K562 (cell line): ENCODE measurements around the gene LRP10. TPM values are rescaled to one million over a fixed set of nuclear protein-coding genes. Genes with fewer than 3 reads are reported as not detected.
A peak's percentile ranks its signal among the peaks of the same experiment; 100 is the strongest.

Source experiments
- DLX4 ChIP-seq: fragments of 250-450 bp; sonication (Bioruptor Pico); IDR thresholded peaks from 2 replicates; pipeline ENCODE4 v1.6.1; 2021; ENCODE audit warnings: mild to moderate bottlenecking
- ETS2 ChIP-seq: IDR thresholded peaks from 2 replicates; pipeline ENCODE4 v1.6.1; 2016; ENCODE audit warnings: borderline replicate concordance, missing genetic modification characterization, mild to moderate bottlenecking, moderate library complexity, missing compliant biosample characterization; ENCODE audit not compliant: poor library complexity, severe bottlenecking
- FOS ChIP-seq: IDR thresholded peaks from 3 replicates; pipeline ENCODE4 v1.6.1; 2011; ENCODE audit not compliant: insufficient read length; ENCODE audit errors: extremely low read depth
- FOXK2 ChIP-seq, 2 experiments: fragments of 450-650 bp; IDR thresholded peaks in 1 of 2; conservative IDR thresholded peaks in 1 of 2; 2 replicates each; pipeline ENCODE4 v1.6.1; 2016; ENCODE audit warnings: low read depth in 2 of 2, mild to moderate bottlenecking in 1 of 2
- HOXB6 ChIP-seq: fragments of 250-450 bp; sonication (Bioruptor Pico); IDR thresholded peaks from 2 replicates; pipeline ENCODE4 v1.5.1; 2022; ENCODE audit warnings: mild to moderate bottlenecking, borderline replicate concordance
- KLF13 ChIP-seq: fragments of 450-650 bp; IDR thresholded peaks from 2 replicates; pipeline ENCODE4 v1.6.1; 2016; ENCODE audit warnings: missing genetic modification characterization, low read depth, mild to moderate bottlenecking, missing compliant biosample characterization, moderate library complexity, borderline replicate concordance
- TAF7 ChIP-seq: fragments of 450-650 bp; IDR thresholded peaks from 2 replicates; pipeline ENCODE4 v1.6.1; 2016; ENCODE audit warnings: missing genetic modification characterization, missing compliant biosample characterization
- TGIF2 ChIP-seq: sonication (generic); formaldehyde crosslinking; IDR thresholded peaks from 2 replicates; pipeline ENCODE4 v1.8.1; 2022; ENCODE audit warnings: mild to moderate bottlenecking, missing genetic modification reagents, moderate library complexity
- ZBTB43 ChIP-seq: sonication (generic); formaldehyde crosslinking; IDR thresholded peaks from 2 replicates; pipeline ENCODE4 v1.8.0; 2023; ENCODE audit warnings: mild to moderate bottlenecking, missing genetic modification reagents
- ZNF224 ChIP-seq: sonication (generic); formaldehyde crosslinking; IDR thresholded peaks from 2 replicates; pipeline ENCODE4 v1.8.0; 2022; ENCODE audit warnings: mild to moderate bottlenecking, missing genetic modification reagents
- ZNF24 ChIP-seq: fragments of 450-650 bp; IDR thresholded peaks from 2 replicates; pipeline ENCODE4 v1.6.1; 2016
- ZNF512 ChIP-seq: IDR thresholded peaks from 2 replicates; pipeline ENCODE4 v1.6.1; 2016; ENCODE audit warnings: missing genetic modification characterization, missing compliant biosample characterization
- polyA plus RNA-seq, 8 experiments: library from polyadenylated mRNA; depleted of rRNA in 4 of 8; stranded (reverse) in 5 of 8; unstranded in 3 of 8; fragments of >200 nt; fragmentation: Nextera tagmentation in 2 of 8; fragmentation: Illumina TruSeq in 1 of 8; extraction: Ambion mirVana in 2 of 8; extraction: Trizol in 1 of 8; gene quantifications; 2 replicates each; pipeline versions ENCODE4 v1.2.1 to v1.2.3, GENCODE V29; 2011 to 2014; ENCODE audit warnings: inconsistent platforms in 1 of 8, missing spikeins in 1 of 8
- total RNA-seq, 7 experiments: library from RNA; depleted of rRNA in 6 of 7; stranded (reverse); fragments of >200 nt in 6 of 7; fragmentation: Illumina TruSeq in 2 of 7; extraction: Trizol in 2 of 7; gene quantifications; 2 replicates each; pipeline versions ENCODE4 v1.2.1 to v1.2.3, GENCODE V29; 2011 to 2021; ENCODE audit warnings: low replicate concordance in 1 of 7
- TF ChIP-seq, protein P1 (sequence below): fragments of 250-450 bp; sonication (Bioruptor Pico); IDR thresholded peaks from 2 replicates; pipeline ENCODE4 v1.5.0; 2021; ENCODE audit warnings: mild to moderate bottlenecking, moderate library complexity
- TF ChIP-seq, protein P2 (sequence below): fragments of 250-450 bp; sonication (Bioruptor Pico); IDR thresholded peaks from 2 replicates; pipeline ENCODE4 v1.8.0; 2022; ENCODE audit warnings: inconsistent platforms, mild to moderate bottlenecking, moderate library complexity, borderline replicate concordance
- TF ChIP-seq, protein P3 (sequence below): fragments of 450-650 bp; IDR thresholded peaks from 2 replicates; pipeline ENCODE4 v1.6.1; 2016; ENCODE audit warnings: borderline replicate concordance

LRP10 gene
- total and polyA plus RNA-seq, 9 of the 15 experiments (the other 6 are each of a cell fraction or from before 2014, with no cell fraction given), result 1.3 to 45.5 (median 10.9) TPM

GRCh38 chr14:22852940-22853767 lies 18.4 kb upstream of the LRP10 start (continued):
- no peak for TF ChIP-seq ZNF224 (CRISPR knock-in tag)
- TF ChIP-seq ZNF512, result no peak
- 0 out of 2 replicates have a peak, but pooled peaks have one; percentile 41 for TF ChIP-seq KLF13 (tag)
- no peak for TF ChIP-seq TGIF2 (CRISPR knock-in tag)
- TF ChIP-seq TAF7 (tag), result no peak; the same call in 1 of the 2 replicates
- TF ChIP-seq DLX4 (CRISPR knock-in tag), result no peak
- TF ChIP-seq HOXB6 (CRISPR knock-in tag), result no peak
- TF ChIP-seq, protein P1, sequence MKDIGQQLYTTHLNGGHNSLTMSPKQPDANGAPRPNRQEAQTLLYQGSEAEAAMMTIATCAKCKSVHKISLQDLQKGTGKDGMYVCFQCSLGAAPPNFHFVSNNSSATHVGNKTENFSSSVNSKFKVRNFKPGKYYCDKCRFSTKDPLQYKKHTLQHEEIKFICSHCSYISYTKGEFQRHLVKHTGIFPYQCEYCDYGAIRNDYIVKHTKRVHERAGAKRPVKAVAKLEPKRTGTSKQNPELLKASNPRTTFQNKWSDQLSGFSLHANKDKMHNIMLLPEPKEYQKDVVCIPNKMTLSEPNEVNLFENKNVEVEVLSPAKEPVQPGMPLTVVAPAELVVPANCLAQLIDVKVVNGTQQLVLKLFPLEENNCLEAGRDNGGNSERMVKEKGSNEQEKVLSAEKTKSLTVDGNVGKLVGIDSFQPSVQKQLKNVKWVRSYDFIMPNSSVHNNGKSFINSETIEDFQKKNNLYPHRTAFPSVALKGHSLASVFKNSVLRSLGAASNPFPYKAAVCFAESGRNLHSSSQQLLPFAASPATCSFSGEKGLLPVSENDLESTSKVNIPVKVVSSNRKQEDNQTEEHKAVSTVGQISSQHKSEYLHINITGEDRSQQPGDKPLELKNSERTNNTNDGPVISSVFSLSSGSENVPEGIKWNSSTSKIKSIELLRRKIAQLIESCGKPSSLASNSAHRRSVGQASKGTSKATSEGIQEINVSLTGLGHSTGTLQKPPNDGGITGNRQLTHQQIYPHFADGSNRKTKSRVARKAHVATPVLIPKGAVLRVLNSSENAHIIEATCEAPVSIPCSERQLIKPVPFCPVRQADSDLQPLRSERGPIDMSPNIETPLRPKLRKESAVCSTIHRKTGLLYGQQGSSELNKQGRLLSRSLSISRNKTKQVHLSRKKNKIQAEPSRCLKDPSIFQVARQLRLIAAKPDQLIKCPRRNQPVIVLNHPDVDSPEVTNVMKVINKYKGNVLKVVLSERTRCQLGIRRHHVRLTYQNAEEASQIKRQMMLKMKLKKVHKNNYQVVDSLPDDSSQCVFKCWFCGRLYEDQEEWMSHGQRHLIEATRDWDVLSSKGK, result no peak
- TF ChIP-seq, protein P2, sequence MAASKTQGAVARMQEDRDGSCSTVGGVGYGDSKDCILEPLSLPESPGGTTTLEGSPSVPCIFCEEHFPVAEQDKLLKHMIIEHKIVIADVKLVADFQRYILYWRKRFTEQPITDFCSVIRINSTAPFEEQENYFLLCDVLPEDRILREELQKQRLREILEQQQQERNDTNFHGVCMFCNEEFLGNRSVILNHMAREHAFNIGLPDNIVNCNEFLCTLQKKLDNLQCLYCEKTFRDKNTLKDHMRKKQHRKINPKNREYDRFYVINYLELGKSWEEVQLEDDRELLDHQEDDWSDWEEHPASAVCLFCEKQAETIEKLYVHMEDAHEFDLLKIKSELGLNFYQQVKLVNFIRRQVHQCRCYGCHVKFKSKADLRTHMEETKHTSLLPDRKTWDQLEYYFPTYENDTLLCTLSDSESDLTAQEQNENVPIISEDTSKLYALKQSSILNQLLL (CRISPR knock-in tag), result no peak
- peak in 1 of 2 experiments; percentile 50; a peak in 2 of 4 replicates for TF ChIP-seq FOXK2 (conservative IDR thresholded peaks at IDR 0.05 in 1 of 2, IDR thresholded peaks at IDR 0.05 in 1 of 2; ENCODE audit: low read depth in 2 of 2)
- no peak for TF ChIP-seq ZBTB43
- TF ChIP-seq ZNF24, result no peak
- TF ChIP-seq ETS2 (tag), result no peak
- TF ChIP-seq, protein P3, sequence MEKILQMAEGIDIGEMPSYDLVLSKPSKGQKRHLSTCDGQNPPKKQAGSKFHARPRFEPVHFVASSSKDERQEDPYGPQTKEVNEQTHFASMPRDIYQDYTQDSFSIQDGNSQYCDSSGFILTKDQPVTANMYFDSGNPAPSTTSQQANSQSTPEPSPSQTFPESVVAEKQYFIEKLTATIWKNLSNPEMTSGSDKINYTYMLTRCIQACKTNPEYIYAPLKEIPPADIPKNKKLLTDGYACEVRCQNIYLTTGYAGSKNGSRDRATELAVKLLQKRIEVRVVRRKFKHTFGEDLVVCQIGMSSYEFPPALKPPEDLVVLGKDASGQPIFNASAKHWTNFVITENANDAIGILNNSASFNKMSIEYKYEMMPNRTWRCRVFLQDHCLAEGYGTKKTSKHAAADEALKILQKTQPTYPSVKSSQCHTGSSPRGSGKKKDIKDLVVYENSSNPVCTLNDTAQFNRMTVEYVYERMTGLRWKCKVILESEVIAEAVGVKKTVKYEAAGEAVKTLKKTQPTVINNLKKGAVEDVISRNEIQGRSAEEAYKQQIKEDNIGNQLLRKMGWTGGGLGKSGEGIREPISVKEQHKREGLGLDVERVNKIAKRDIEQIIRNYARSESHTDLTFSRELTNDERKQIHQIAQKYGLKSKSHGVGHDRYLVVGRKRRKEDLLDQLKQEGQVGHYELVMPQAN, result no peak; the same call in 1 of the 2 replicates
- no peak for TF ChIP-seq FOS
